ENCODE results near the gene SLC22A4. TPM values are rescaled to one million over a fixed set of nuclear protein-coding genes. Genes with fewer than 3 reads are reported as not detected.

Gene SLC22A4
- total RNA-seq, 1 donor from 2014 or later = 0.48 TPM

DNA sequence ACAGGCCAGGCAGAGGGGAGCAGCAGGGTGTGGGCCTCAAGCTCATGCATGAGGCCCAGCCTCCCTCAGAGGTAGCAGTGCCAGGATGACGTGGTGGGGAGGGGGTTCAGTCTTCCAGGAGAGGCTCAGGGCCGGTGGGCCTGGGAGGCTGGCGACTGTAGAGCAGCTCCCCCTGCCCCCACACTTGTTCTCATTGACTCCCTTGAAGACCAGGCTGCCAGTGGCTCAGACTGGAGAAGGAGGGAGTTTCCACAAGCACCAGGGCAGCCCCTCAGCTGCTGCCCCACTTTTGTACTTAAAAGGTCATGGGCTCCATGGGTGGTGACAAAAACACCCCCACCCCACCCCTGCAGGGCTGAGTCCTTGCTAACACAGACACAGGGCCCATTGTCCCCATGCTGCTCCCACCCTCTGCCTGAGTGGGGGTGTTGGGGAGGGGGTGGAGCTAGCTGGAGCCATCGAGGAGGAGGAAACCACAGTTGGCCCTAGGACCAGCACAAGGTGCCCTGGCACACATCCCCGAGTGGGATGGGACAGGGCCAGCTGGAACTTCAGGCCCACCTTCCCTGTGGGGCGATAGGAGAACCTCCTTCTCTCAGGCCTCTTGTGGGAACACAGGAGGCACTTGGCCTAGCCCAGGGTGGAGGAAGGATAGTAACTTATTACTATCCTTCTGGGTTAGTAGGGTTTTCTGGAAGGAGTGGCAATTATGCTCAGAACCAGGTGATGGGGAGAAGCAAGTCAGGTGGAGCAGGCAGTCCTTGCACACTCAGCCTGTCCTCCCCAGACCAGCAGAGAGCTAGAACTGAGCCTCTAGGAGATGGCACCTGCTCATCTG, 26.0 kb upstream of the SLC22A4 start:
- Mint-ChIP-seq H3K4me1 (ENCODE audit: low read depth) (peaks cover 15% of the 10 kb centered on the region), H3K4me3 (ENCODE audit: low read depth) (no peak overlapping the region), H3K36me3 (ENCODE audit: insufficient read depth) (no peaks in the 10 kb centered on the region), H3K9me3 (ENCODE audit: low read depth) (no peaks in the 10 kb centered on the region), H3K27ac (peak overlapping the region; percentile 56), H3K27me3 (no peaks in the 10 kb centered on the region)
- TF ChIP-seq, protein P1, sequence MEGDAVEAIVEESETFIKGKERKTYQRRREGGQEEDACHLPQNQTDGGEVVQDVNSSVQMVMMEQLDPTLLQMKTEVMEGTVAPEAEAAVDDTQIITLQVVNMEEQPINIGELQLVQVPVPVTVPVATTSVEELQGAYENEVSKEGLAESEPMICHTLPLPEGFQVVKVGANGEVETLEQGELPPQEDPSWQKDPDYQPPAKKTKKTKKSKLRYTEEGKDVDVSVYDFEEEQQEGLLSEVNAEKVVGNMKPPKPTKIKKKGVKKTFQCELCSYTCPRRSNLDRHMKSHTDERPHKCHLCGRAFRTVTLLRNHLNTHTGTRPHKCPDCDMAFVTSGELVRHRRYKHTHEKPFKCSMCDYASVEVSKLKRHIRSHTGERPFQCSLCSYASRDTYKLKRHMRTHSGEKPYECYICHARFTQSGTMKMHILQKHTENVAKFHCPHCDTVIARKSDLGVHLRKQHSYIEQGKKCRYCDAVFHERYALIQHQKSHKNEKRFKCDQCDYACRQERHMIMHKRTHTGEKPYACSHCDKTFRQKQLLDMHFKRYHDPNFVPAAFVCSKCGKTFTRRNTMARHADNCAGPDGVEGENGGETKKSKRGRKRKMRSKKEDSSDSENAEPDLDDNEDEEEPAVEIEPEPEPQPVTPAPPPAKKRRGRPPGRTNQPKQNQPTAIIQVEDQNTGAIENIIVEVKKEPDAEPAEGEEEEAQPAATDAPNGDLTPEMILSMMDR (IDR thresholded peaks at IDR 0.05; ENCODE audit: unreplicated experiment) = no peak
- no peak for DNase-seq (ENCODE audit: low spot score, unreplicated experiment)

DNA sequence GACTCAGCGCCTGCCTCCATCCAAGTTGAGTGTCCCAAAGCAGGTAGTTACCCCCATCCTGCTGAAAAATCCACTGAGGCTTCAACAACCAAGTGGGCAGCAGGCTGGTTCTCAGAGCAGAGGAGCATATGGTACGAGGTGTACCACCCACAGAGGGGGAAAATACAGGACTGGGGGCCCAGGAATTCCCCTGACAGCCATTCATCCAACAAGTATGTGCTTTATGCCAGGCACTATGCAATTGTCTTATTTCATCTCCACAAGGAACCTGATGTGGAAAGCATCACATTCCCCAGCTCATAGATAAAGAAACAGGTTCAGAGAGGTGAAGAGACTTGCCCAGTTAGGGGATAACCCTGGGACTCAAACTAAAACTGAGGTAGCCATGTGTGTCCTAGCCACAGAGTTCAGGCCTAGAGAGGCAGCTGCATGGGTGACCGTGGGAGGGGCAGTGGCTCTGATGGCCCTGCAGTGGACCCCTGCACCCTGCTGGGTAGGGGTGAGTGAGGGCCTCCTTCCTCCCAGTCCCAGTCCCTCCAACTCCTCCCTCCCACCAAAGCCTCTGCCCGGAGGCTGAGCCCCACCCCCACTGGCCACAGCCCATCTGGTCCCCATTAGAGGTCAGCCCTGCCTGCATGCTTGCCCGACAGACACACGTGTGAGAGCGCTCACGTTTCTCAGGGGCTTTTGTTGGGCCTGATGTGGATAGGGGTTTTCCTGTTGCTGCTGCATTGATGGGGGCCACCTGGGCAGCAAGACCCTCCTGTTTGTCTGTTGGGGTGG, 25.2 kb upstream of the SLC22A4 start:
- DNase-seq (ENCODE audit: low spot score, unreplicated experiment) = no peak
- no peaks in the 10 kb centered on the region for H3K36me3 Mint-ChIP-seq (ENCODE audit: insufficient read depth)

DNA sequence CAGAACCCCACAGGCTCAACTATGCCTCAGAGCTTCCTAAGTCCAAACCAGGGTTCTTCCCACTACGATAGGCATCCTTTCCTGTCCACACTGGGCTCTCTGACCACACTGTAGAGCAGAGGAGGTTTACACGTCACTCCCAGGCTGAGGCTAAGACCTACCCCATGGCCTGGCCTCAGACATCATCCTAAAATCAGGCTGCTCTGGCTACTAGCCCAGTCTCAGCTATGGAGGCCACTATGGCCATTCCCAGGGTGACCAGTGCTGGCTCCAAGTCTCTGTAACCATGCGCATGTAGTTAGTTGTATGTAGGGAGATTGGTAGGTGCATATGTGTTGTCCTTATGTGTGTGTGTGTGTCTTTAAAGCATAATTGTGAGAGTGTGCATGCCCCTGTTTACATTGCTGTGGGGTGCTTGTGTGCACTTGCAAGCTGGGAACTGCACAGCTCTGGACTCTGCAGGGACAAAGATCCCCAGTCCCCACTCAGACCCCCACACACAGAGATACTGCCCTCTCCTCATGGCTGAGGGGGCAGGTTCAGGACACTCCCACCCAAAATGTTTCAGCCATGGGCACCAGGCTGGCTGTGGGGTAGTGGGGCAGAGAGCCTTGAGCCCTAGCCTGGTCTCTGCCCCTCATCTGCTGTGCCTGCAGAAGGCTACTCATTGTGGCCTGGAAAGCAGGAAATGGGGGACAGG, 24.4 kb upstream of the SLC22A4 start:
- Mint-ChIP-seq H3K36me3 (ENCODE audit: insufficient read depth) (no peaks in the 10 kb centered on the region), H3K9me3 (ENCODE audit: low read depth) (no peaks in the 10 kb centered on the region), H3K27me3 (no peaks in the 10 kb centered on the region), H3K27ac (no peak overlapping the region), H3K4me1 (ENCODE audit: low read depth) (peaks cover 14% of the 10 kb centered on the region), H3K4me3 (ENCODE audit: low read depth) (no peak overlapping the region)
- DNase-seq (ENCODE audit: low spot score, unreplicated experiment) = no peak
- TF ChIP-seq, protein P1 (IDR thresholded peaks at IDR 0.05; ENCODE audit: unreplicated experiment) = no peak

More for the DNA sequence above, 25.2 kb upstream of the SLC22A4 start:
- H3K9me3 Mint-ChIP-seq (ENCODE audit: low read depth) = no peaks in the 10 kb centered on the region
- peaks cover 15% of the 10 kb centered on the region for H3K4me1 Mint-ChIP-seq (ENCODE audit: low read depth)
- TF ChIP-seq, protein P1 (IDR thresholded peaks at IDR 0.05; ENCODE audit: unreplicated experiment) = no peak
- no peak overlapping the region for H3K4me3 Mint-ChIP-seq (ENCODE audit: low read depth)
- no peaks in the 10 kb centered on the region for H3K27me3 Mint-ChIP-seq
- no peak overlapping the region for H3K27ac Mint-ChIP-seq

DNA sequence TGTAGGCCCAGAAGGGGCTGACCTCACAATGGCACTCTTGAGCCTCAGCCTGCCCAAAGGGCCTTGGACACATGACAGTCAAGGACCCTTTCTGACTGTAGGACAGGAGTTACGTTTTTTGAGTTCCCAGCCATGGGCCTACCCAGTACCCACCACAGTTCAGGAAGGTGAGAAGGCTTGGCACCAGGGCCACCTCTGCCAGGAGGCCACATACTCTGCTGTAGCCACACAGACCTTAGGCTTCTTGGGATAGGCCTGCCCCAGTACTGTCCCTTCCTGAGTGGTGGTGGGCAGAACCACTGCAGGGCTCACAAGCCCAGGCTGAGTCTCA, 23.9 kb upstream of the SLC22A4 start:
- H3K36me3 Mint-ChIP-seq (ENCODE audit: insufficient read depth) = peaks cover under 1% of the 10 kb centered on the region
- DNase-seq (ENCODE audit: low spot score, unreplicated experiment) = no peak
- H3K27ac Mint-ChIP-seq = peak overlapping the region; percentile 29
- TF ChIP-seq, protein P1 (IDR thresholded peaks at IDR 0.05; ENCODE audit: unreplicated experiment) = no peak
- peaks cover 11% of the 10 kb centered on the region for H3K4me1 Mint-ChIP-seq (ENCODE audit: low read depth)
- no peaks in the 10 kb centered on the region for H3K9me3 Mint-ChIP-seq (ENCODE audit: low read depth)
- no peaks in the 10 kb centered on the region for H3K27me3 Mint-ChIP-seq
- no peak overlapping the region for H3K4me3 Mint-ChIP-seq (ENCODE audit: low read depth)

DNA sequence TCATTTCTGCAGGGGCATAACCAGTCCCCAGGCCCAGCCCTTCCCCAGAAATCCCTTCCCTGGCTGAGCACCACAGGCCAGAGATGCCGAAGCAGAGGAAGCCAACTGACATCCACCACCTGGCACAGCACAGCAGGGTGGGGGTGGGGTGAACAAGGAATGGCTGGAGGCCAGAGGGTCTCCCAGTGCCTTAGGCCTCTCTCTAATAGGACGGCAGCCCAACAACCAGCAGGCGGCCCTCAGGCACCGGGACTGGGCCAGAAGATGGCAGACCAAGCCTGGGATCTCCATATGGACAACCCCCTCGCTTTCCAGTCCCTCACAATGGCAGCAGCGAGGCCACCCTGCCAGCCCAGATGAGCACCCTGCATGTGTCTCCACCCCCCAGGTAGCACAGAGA, 23.5 kb upstream of the SLC22A4 start:
- no peak overlapping the region for H3K4me3 Mint-ChIP-seq (ENCODE audit: low read depth)
- no peaks in the 10 kb centered on the region for H3K27me3 Mint-ChIP-seq
- peak overlapping the region; percentile 29 for H3K27ac Mint-ChIP-seq
- peaks cover 1% of the 10 kb centered on the region for H3K36me3 Mint-ChIP-seq (ENCODE audit: insufficient read depth)
- TF ChIP-seq, protein P1 (IDR thresholded peaks at IDR 0.05; ENCODE audit: unreplicated experiment) = no peak
- peaks cover 7% of the 10 kb centered on the region for H3K4me1 Mint-ChIP-seq (ENCODE audit: low read depth)
- no peak for DNase-seq (ENCODE audit: low spot score, unreplicated experiment)
- H3K9me3 Mint-ChIP-seq (ENCODE audit: low read depth) = no peaks in the 10 kb centered on the region

Data from progenitor cell of endocrine pancreas (in vitro differentiated cells).